CD14-positive monocyte (primary cell): ENCODE data around the gene RHBDL1. TPM values are rescaled to one million over a fixed set of nuclear protein-coding genes. Genes with fewer than 3 reads are reported as not detected.

Source experiments
- DNase-seq, 3 donors: peaks; one replicate each; pipeline ENCODE4 v3.0.0-alpha.2; 2011 to 2022
- H2AFZ ChIP-seq: 2 replicates; pipeline ENCODE4 v1.6.0; 2012; ENCODE audit warnings: mild to moderate bottlenecking, low read depth, low read length, inconsistent platforms; ENCODE audit not compliant: insufficient read depth, poor library complexity, severe bottlenecking
- H3K27ac ChIP-seq, 2 donors: 1 replicate in 1 of 2; 2 replicates in 1 of 2; pipeline ENCODE4 v1.5.1; 2012 to 2013; ENCODE audit warnings: low read length in 2 of 2, control low read depth in 1 of 2, inconsistent platforms in 1 of 2, low read depth in 1 of 2, mild to moderate bottlenecking in 1 of 2
- H3K27me3 ChIP-seq, 2 donors: one replicate each; pipeline versions ENCODE4 v1.6.0 to v1.6.1; 2011 to 2013; ENCODE audit warnings: low read length in 2 of 2; ENCODE audit not compliant: control insufficient read depth in 2 of 2, insufficient read depth in 2 of 2
- H3K36me3 ChIP-seq, 2 donors: replicated peaks in 1 of 2; 1 replicate in 1 of 2; 2 replicates in 1 of 2; pipeline versions ENCODE4 v1.5.1 to v1.6.1; 2012 to 2013; ENCODE audit warnings: low read length in 2 of 2, control low read depth in 1 of 2, inconsistent platforms in 1 of 2, mild to moderate bottlenecking in 1 of 2; ENCODE audit not compliant: insufficient read depth in 2 of 2, control insufficient read depth in 1 of 2
- H3K4me1 ChIP-seq, 2 donors: 1 replicate in 1 of 2; 2 replicates in 1 of 2; pipeline versions ENCODE4 v1.5.1 to v1.6.1; 2012 to 2013; ENCODE audit warnings: low read length in 2 of 2, control low read depth in 1 of 2, inconsistent platforms in 1 of 2, mild to moderate bottlenecking in 1 of 2, moderate library complexity in 1 of 2; ENCODE audit not compliant: insufficient read depth in 2 of 2, control insufficient read depth in 1 of 2
- H3K4me2 ChIP-seq: replicated peaks from 2 replicates; pipeline ENCODE3; 2012; ENCODE audit warnings: low read length, moderate library complexity, mild to moderate bottlenecking; ENCODE audit not compliant: poor library complexity, severe bottlenecking; ENCODE audit errors: extremely low read depth
- H3K4me3 ChIP-seq, 3 experiments: fragments of 200-600 bp in 1 of 3; sonication (generic) in 1 of 3; replicated peaks in 1 of 3; 1 replicate in 2 of 3; 2 replicates in 1 of 3; pipeline ENCODE4 v1.5.1; 2011 to 2013; ENCODE audit warnings: low read length in 3 of 3, mild to moderate bottlenecking in 3 of 3, control low read depth in 2 of 3, low read depth in 2 of 3, inconsistent platforms in 1 of 3, moderate library complexity in 1 of 3
- H3K79me2 ChIP-seq: 2 replicates; pipeline ENCODE4 v1.6.0; 2012; ENCODE audit warnings: mild to moderate bottlenecking, control low read depth, inconsistent platforms, low read length, moderate library complexity; ENCODE audit not compliant: insufficient read depth
- H3K9ac ChIP-seq: 2 replicates; pipeline ENCODE4 v1.6.0; 2017; ENCODE audit warnings: low read length, mild to moderate bottlenecking; ENCODE audit not compliant: insufficient read depth, poor library complexity, severe bottlenecking
- H3K9me3 ChIP-seq, 2 donors: replicated peaks in 1 of 2; 1 replicate in 1 of 2; 2 replicates in 1 of 2; pipeline versions ENCODE4 v1.5.1 to v1.6.1; 2012 to 2013; ENCODE audit warnings: low read length in 2 of 2, control low read depth in 1 of 2; ENCODE audit not compliant: control insufficient read depth in 1 of 2, insufficient read depth in 1 of 2
- H4K20me1 ChIP-seq: 2 replicates; pipeline ENCODE4 v1.6.0; 2012; ENCODE audit warnings: mild to moderate bottlenecking, low read length, control low read depth, moderate library complexity; ENCODE audit not compliant: insufficient read depth
- H3K27ac Mint-ChIP-seq, 7 donors: one replicate each; pipeline ENCODE4 v1.8.0; 2020; ENCODE audit warnings: mild to moderate bottlenecking in 7 of 7, mixed read lengths in 7 of 7, moderate library complexity in 6 of 7, inconsistent platforms in 2 of 7
- H3K27me3 Mint-ChIP-seq, 3 donors: one replicate each; pipeline ENCODE4 v1.8.0; 2021 to 2022; ENCODE audit warnings: low read depth in 3 of 3, mild to moderate bottlenecking in 3 of 3, mixed read lengths in 3 of 3, moderate library complexity in 3 of 3, inconsistent platforms in 1 of 3
- H3K36me3 Mint-ChIP-seq, 2 donors: one replicate each; pipeline ENCODE4 v1.8.0; 2020; ENCODE audit warnings: mixed read lengths in 2 of 2, inconsistent platforms in 1 of 2, mild to moderate bottlenecking in 1 of 2
- H3K4me1 Mint-ChIP-seq: one replicate; pipeline ENCODE4 v1.8.0; 2020; ENCODE audit warnings: mild to moderate bottlenecking, mixed read lengths
- H3K4me3 Mint-ChIP-seq, 2 donors: one replicate each; pipeline ENCODE4 v1.8.0; 2020; ENCODE audit warnings: mild to moderate bottlenecking in 2 of 2, mixed read lengths in 2 of 2, moderate library complexity in 1 of 2
- H3K9me3 Mint-ChIP-seq, 7 donors: one replicate each; pipeline ENCODE4 v1.8.0; 2020 to 2022; ENCODE audit warnings: mixed read lengths in 7 of 7, mild to moderate bottlenecking in 6 of 7, moderate library complexity in 6 of 7, inconsistent platforms in 2 of 7
- CTCF ChIP-seq: fragments of 200-600 bp; IDR thresholded peaks from one replicate; pipeline ENCODE4 v1.8.0; 2022; ENCODE audit warnings: antibody characterized with exemption, mild to moderate bottlenecking
- WGBS: methylation state at CpG from one replicate; pipeline ENCODE4 v1.1.5; 2013; ENCODE audit warnings: missing lambda C conversion rate; ENCODE audit not compliant: insufficient coverage; 5-methylcytosine and 5-hydroxymethylcytosine counted together
- intact Hi-C, 2 donors: fragments of 100-400 bp; cut with micrococcal nuclease; formaldehyde crosslinking; loops; one replicate each; pipeline versions ENCODE4 v1.15.0 to v1.15.1; 2023
- polyA plus RNA-seq, 3 donors: library from polyadenylated mRNA; depleted of rRNA in 1 of 3; unstranded in 2 of 3; stranded (reverse) in 1 of 3; fragments of 300-500 nt in 2 of 3; fragments of >200 nt in 1 of 3; fragmentation: Illumina TruSeq in 2 of 3; gene quantifications; 1 replicate in 2 of 3; 2 replicates in 1 of 3; pipeline ENCODE4 v1.2.3, GENCODE V29; 2012 to 2021

Gene RHBDL1
- polyA plus RNA-seq, 3 donors: 1.3 TPM; not detected in 2

- no peak for TF ChIP-seq CTCF
- H3K27ac ChIP-seq: no peak overlapping the region
- peaks cover 18 to 37% of the 10 kb centered on the region in 2 donors for H3K4me1 ChIP-seq
- peak overlapping the region; percentile 9 to 79 (median 36) for H3K4me3 ChIP-seq
- Mint-ChIP-seq H3K4me3 (peak overlapping the region; percentile 59 to 68), H3K9me3 (peaks cover 0 to 2% (median 0%) of the 10 kb centered on the region in 7 donors), H3K27me3 (peaks cover 0 to 3% (median 0%) of the 10 kb centered on the region in 3 donors), H3K36me3 (peaks cover 1 to 20% of the 10 kb centered on the region in 2 donors), H3K4me1 (peaks cover 25% of the 10 kb centered on the region), H3K27ac (no peak overlapping the region)
- H3K27me3 ChIP-seq: no peaks in the 10 kb centered on the region
- WGBS: 2% methylated on average over 44 of the region's 44 CpGs
- H3K9me3 ChIP-seq: no peaks in the 10 kb centered on the region
- peak overlapping the region; percentile 94 for H2AFZ ChIP-seq
- H3K9ac ChIP-seq: peak overlapping the region; percentile 85
- H3K4me2 ChIP-seq: peak overlapping the region; percentile 85
- H3K36me3 ChIP-seq: no peaks in the 10 kb centered on the region
- intact Hi-C loops: loop anchor here in 1 of 2 donors (5.0 kb wide), 1 partner anchor 67 kb away; no protein-coding TSS in a partner anchor
- H4K20me1 ChIP-seq: peaks cover 31% of the 10 kb centered on the region
- DNase-seq: no peak
- peaks cover 10% of the 10 kb centered on the region for H3K79me2 ChIP-seq
Measured at GRCh38 chr16:649631-650030, 25.8 kb upstream of the RHBDL1 start.

GRCh38 chr16:651844-652243 lies 23.6 kb upstream of the RHBDL1 start:
- Histone ChIP-seq H3K4me3 (no peak overlapping the region), H3K9me3 (no peaks in the 10 kb centered on the region), H4K20me1 (peaks cover 14% of the 10 kb centered on the region), H2AFZ (no peak overlapping the region), H3K27ac (no peak overlapping the region), H3K4me1 (peaks cover 18 to 33% of the 10 kb centered on the region in 2 donors), H3K4me2 (no peak overlapping the region), H3K27me3 (no peaks in the 10 kb centered on the region), H3K36me3 (no peaks in the 10 kb centered on the region), H3K9ac (no peak overlapping the region), H3K79me2 (peaks cover 2% of the 10 kb centered on the region)
- H3K36me3 Mint-ChIP-seq: peaks cover 0 to 15% of the 10 kb centered on the region in 2 donors
- no peak overlapping the region for H3K4me3 Mint-ChIP-seq
- no peak for TF ChIP-seq CTCF
- peaks cover 19% of the 10 kb centered on the region for H3K4me1 Mint-ChIP-seq
- H3K27me3 Mint-ChIP-seq: peaks cover 0 to 3% (median 2%) of the 10 kb centered on the region in 3 donors
- no peak overlapping the region for H3K27ac Mint-ChIP-seq
- no peaks in the 10 kb centered on the region for H3K9me3 Mint-ChIP-seq
- 92% methylated on average over 21 of the region's 22 CpGs for WGBS
- DNase-seq: no peak
- intact Hi-C loops: loop anchor here in 1 of 2 donors (5.0 kb wide), 1 partner anchor 70 kb away; no protein-coding TSS in a partner anchor
